Smooth muscle cell (in vitro differentiated cells): ENCODE data around the gene GBP4. TPM values are rescaled to one million over a fixed set of nuclear protein-coding genes. Genes with fewer than 3 reads are reported as not detected.

Source experiments
- DNase-seq: peaks from one replicate; lab custom pipeline; 2025; ENCODE audit not compliant: unreplicated experiment; lab: John Stamatoyannopoulos, UW
- H2AFZ ChIP-seq: fragments of 200-600 bp; sonication (generic); 2 replicates; pipeline ENCODE4 v1.6.0; 2016; ENCODE audit warnings: antibody characterized with exemption, low read depth, mild to moderate bottlenecking
- H3F3A ChIP-seq: fragments of 200-600 bp; sonication (generic); 2 replicates; pipeline ENCODE4 v1.6.0; 2017; ENCODE audit warnings: antibody characterized with exemption, low read depth
- H3K27ac ChIP-seq: fragments of 200-600 bp; sonication (generic); 2 replicates; pipeline ENCODE4 v1.5.1; 2016; ENCODE audit warnings: low read depth, mild to moderate bottlenecking
- H3K27me3 ChIP-seq: fragments of 200-600 bp; sonication (generic); 2 replicates; pipeline ENCODE4 v1.6.1; 2016; ENCODE audit warnings: low read depth, mild to moderate bottlenecking
- H3K36me3 ChIP-seq: fragments of 200-600 bp; sonication (generic); 2 replicates; pipeline ENCODE4 v1.5.1; 2016; ENCODE audit warnings: low read depth
- H3K4me1 ChIP-seq: fragments of 200-600 bp; sonication (generic); 2 replicates; pipeline ENCODE4 v1.5.1; 2016; ENCODE audit warnings: low read depth
- H3K4me2 ChIP-seq: fragments of 200-600 bp; sonication (generic); 2 replicates; pipeline ENCODE4 v1.6.0; 2016; ENCODE audit warnings: mild to moderate bottlenecking
- H3K4me3 ChIP-seq: fragments of 200-600 bp; sonication (generic); 2 replicates; pipeline ENCODE4 v1.5.1; 2016; ENCODE audit warnings: mild to moderate bottlenecking
- H3K79me2 ChIP-seq: fragments of 200-600 bp; sonication (generic); 2 replicates; pipeline ENCODE4 v1.6.0; 2016; ENCODE audit warnings: low read depth, mild to moderate bottlenecking
- H3K9ac ChIP-seq: fragments of 200-600 bp; sonication (generic); 2 replicates; pipeline ENCODE4 v1.6.0; 2016; ENCODE audit warnings: low read depth
- H3K9me3 ChIP-seq: fragments of 200-600 bp; sonication (generic); replicated peaks from 2 replicates; pipeline ENCODE4 v1.5.1; 2016; ENCODE audit warnings: low read depth
- H4K20me1 ChIP-seq: fragments of 200-600 bp; sonication (generic); 2 replicates; pipeline ENCODE4 v1.6.0; 2016; ENCODE audit warnings: low read depth
- CTCF ChIP-seq: fragments of 200-600 bp; sonication (generic); IDR thresholded peaks from 2 replicates; pipeline ENCODE4 v1.5.1; 2017; ENCODE audit warnings: borderline replicate concordance, mild to moderate bottlenecking, antibody characterized with exemption; ENCODE audit not compliant: insufficient read depth, poor library complexity, severe bottlenecking
- WGBS: methylation state at CpG from one replicate; pipeline ENCODE4 v1.1.7; 2016; ENCODE audit warnings: low lambda C conversion rate; 5-methylcytosine and 5-hydroxymethylcytosine counted together
- polyA plus RNA-seq: library from polyadenylated mRNA; unstranded; fragments of >200 nt; fragmentation: Nextera tagmentation; extraction: Ambion mirVana; gene quantifications from 2 replicates; pipeline ENCODE4 v1.2.1, GENCODE V29; 2016
- total RNA-seq: library from RNA; depleted of rRNA; stranded (reverse); fragments of >200 nt; gene quantifications from 2 replicates; pipeline ENCODE4 v1.2.3, GENCODE V29; 2014

The GBP4 gene
- total and polyA plus RNA-seq, 2 experiments from 2014 or later: 0.11 to 0.31 TPM

- no peaks in the 10 kb centered on the region for H3K36me3 ChIP-seq
- H3F3A ChIP-seq: no peaks in the 10 kb centered on the region
- no peak overlapping the region for H3K27ac ChIP-seq
- no peaks in the 10 kb centered on the region for H3K9me3 ChIP-seq
- H3K4me3 ChIP-seq: no peak overlapping the region
- no peak for DNase-seq
- TF ChIP-seq CTCF: no peak
- 96% methylated on average over 4 of the region's 4 CpGs for WGBS
- H3K79me2 ChIP-seq: no peaks in the 10 kb centered on the region
- no peaks in the 10 kb centered on the region for H3K27me3 ChIP-seq
- H3K4me2 ChIP-seq: no peak overlapping the region
- H3K4me1 ChIP-seq: no peaks in the 10 kb centered on the region
- no peaks in the 10 kb centered on the region for H4K20me1 ChIP-seq
- no peak overlapping the region for H2AFZ ChIP-seq
- H3K9ac ChIP-seq: no peak overlapping the region
These were observed 26.1 kb downstream of the GBP4 start for GRCh38 chr1:89172468-89173143.

GRCh38 chr1:89171067-89171438 is 27.7 kb downstream of the GBP4 start:
- no peak for TF ChIP-seq CTCF
- H4K20me1 ChIP-seq: no peaks in the 10 kb centered on the region
- H3K36me3 ChIP-seq: no peaks in the 10 kb centered on the region
- DNase-seq: no peak
- H3K9me3 ChIP-seq: no peaks in the 10 kb centered on the region
- no peaks in the 10 kb centered on the region for H3K79me2 ChIP-seq
- no peaks in the 10 kb centered on the region for H3K4me1 ChIP-seq
- no peak overlapping the region for H3K27ac ChIP-seq
- H3K4me2 ChIP-seq: no peak overlapping the region
- H3F3A ChIP-seq: no peaks in the 10 kb centered on the region
- H3K4me3 ChIP-seq: no peak overlapping the region
- H3K9ac ChIP-seq: no peak overlapping the region
- H2AFZ ChIP-seq: no peak overlapping the region
- H3K27me3 ChIP-seq: no peaks in the 10 kb centered on the region

GRCh38 chr1:89170170-89171066 is 28.3 kb downstream of the GBP4 start:
- Histone ChIP-seq H3K36me3 (no peaks in the 10 kb centered on the region), H3K4me1 (no peaks in the 10 kb centered on the region), H3K27me3 (no peaks in the 10 kb centered on the region), H2AFZ (no peak overlapping the region), H3F3A (no peaks in the 10 kb centered on the region), H3K4me2 (no peak overlapping the region), H3K27ac (no peak overlapping the region), H3K4me3 (no peak overlapping the region), H3K9me3 (no peaks in the 10 kb centered on the region), H3K79me2 (no peaks in the 10 kb centered on the region), H4K20me1 (no peaks in the 10 kb centered on the region), H3K9ac (no peak overlapping the region)
- WGBS: 92% methylated on average over 4 of the region's 4 CpGs
- no peak for DNase-seq
- TF ChIP-seq CTCF: no peak
